Hematopoietic multipotent progenitor cell treated with erythropoietin and hydrocortisone succinate and interleukin-3 and kit ligand, for 6 days (in vitro differentiated cells): ENCODE results near the gene CHST9.
"Not testable (repeated sequence)": the region's sequence is repeated elsewhere in the genome, so short reads cannot be mapped to it uniquely, and the experiment has no call there.

Source experiments
- DNase-seq: peaks from one replicate; pipeline ENCODE4 v3.0.0-alpha.2; 2015

CHST9 gene

GRCh38 chr18:26992926-26993325 lies 192.2 kb downstream of the CHST9 start:
- no peak for DNase-seq

DNA sequence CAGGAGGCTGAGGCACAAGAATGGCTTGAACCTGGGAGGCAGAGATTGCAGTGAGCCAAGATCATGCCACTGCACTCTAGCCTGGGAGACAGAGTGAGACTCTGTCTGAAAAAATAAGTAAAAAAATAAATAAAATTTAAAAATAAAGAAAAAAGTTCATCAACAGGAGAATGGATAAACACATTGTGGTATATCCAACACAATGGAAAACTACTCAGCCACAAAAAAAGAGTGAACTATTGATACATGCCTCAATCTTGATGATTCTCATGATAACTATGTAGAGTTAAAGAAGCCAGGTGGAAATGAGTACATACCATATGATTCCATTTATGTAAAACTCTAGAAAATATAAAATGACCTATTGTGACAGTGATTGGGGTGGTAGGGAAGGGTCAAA lies 195.3 kb downstream of the CHST9 start:
- DNase-seq = no peak

DNA sequence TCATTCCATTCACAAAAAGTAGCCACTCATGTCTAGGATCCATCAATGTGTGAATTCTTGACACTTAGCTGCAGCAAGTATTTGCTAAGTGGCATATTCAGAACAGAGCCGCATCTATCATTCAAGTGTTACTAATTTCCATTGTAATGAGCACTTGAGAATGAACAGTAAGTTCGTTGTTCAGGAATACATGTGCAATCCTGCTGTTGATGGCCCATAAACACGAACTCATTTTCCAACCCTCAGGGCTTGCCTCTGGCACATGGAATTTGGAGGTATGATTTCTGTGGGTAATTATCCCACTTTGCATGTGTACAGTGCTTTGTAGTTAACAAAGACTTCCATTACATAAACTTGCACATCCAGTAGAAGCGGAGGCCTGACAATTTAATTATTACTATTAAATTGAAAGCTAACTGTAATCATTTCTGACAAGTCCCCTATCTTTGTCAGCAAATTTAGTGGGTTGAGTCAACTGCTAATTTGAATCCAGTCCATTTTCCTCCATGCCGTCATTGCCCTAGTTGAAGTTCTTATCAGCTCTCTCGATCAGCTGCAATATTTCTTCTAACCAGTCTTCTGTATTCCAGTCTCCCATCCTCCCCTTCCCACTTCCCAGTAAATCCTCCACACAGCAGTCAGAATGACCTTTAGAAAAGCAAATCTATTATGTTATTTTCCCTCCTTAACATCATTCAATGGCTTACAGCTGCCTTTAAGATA lies 203.6 kb downstream of the CHST9 start:
- no peak for DNase-seq

DNA sequence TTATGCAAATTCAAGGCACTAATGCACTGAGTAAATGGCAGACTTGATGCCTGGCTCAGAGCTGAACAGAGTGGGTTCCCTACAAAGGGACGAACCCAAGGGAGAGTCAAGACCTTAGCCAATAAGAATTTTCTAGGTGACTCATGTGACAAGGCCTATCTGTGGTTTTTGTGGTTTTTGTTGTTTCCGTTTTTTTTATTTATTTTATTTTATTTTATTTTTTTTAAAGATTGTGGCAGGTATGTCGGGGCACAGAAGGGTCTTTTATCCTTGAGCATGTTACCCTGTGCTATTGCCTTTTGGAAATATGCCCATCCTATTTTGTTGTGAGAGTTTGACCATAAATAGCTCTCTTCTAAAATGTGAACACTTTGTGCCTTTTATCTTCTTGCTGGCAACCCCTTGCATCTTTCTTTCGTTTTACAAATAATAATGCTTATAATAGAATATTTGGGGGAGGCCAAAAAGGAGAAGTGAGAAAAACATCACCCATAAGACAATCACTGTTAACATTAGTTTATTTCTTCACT lies 206.2 kb downstream of the CHST9 start:
- no peak for DNase-seq

- DNase-seq = no peak
These were observed 207.3 kb downstream of the CHST9 start for GRCh38 chr18:26977781-26978180.

GRCh38 chr18:26976206-26976605 lies 208.9 kb downstream of the CHST9 start:
- no peak for DNase-seq

GRCh38 chr18:26972549-26972948 lies 212.6 kb downstream of the CHST9 start:
- not testable (repeated sequence) for DNase-seq

DNA sequence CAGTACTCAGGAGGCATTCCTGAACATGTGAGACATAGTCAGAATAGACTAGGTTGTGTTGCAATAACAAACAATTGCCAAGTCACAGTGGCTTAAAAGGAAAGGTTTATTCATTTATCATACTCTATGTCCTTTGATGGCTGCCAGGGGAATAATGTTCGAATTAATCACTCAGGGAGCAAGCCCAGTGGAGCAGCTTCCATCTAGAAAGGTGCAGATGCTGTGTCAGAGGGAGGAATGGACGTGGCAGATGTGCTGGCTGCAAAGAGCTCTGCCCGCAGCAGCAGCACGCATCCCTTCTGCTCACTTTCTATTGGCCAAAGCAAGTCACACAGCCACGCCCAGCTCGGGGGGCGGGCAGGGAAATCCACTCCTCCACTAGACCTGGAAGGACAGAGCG lies 213.7 kb downstream of the CHST9 start:
- DNase-seq = no peak

DNA sequence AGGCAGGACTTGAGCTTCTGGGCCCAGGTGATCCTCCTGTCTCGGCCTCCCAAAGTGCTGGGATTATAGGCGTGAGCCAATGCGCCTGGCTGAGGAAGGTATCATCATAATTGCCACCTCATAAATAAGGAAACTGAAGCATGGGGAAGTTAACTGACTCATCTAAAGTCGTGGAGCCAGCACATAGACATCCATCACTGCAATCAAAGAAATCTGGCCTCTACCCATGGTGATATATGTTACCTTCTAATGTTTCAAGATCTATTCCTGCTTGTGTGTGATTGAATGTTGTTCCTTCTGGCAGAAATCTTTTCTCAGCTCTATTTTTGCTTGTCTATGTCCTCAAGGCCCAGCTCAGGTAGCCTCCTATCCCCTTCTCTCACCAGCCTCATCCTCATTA lies 214.5 kb downstream of the CHST9 start:
- DNase-seq = no peak

DNA sequence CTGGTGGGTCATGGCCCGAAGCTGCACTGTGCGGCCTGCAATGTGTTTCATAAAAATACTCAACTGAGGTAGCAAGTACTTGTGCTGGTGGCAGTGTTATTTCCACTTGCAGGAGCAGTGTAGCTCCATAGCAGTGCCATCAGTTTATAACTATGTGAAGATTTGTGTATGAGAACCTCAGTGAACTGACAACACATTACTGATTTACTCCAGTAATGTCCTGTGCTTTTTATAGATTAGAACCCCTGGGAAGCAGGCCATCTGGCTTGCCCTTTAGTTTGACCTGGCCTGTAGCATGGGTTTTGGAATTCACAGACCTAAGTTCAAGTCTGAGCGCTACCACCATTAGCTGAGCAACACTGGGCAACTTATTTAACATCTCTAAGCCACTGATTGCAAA lies 219.9 kb downstream of the CHST9 start:
- no peak for DNase-seq

DNA sequence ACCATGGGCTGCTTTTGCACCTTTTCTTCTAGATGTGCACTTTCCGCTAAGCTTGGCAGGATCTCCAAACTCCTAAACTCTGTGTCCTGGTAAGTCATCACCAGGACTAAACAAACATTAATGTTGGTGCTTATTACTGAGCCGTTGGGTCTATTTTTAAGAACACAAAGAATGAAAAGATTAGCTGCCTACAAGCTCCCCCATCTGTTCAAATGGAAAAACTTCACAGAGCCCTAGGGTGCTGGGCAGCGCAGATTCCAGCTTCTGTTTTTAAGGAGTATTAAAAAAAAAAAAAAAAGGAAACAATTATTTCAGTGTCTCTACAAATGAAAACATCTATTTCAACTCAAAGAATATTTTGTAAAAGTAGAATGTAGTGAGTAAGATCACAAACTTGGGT lies 221.8 kb downstream of the CHST9 start:
- DNase-seq = no peak

DNA sequence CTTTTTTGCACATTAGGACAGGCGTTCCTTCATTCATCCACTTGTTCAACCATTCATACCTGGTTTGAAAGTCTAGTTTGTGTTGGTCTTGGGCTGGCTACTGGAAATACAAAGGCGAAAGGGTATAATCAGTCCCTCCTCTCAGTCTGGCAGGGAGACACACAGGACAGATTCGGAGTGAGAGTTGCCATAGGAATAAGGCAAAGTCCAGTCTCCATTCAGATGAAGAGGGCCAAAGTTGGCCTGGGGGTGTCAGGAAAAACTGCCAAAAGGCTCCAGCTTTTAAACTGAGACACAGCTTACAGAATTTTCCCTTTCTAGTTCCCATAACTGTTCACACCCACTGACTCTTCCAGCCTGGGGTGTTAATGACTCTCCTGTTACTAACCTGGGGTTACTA lies 223.3 kb downstream of the CHST9 start:
- no peak for DNase-seq

DNA sequence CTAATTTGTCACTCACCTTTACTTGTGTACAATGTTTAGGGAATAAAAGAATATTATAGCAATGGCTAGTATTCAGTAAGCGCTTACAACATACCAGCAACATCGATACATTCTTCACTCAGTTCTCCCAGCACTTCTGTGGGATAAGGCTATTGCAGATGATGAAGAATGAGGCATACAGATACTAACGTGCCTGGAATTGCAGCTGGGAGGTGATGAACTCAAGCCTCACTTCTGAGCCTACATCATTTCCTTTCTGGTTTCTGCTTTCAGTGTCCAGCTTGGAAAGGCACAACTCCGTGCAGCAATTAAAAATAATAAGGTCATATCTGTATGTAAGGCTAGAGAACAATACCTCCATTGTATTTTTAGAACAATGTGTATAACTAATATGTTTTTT lies 224.2 kb downstream of the CHST9 start:
- DNase-seq = no peak

- no peak for DNase-seq
These were observed 228.2 kb downstream of the CHST9 start for GRCh38 chr18:26956863-26957262.

- no peak for DNase-seq
These were observed 236.4 kb downstream of the CHST9 start for GRCh38 chr18:26948703-26949102.

DNA sequence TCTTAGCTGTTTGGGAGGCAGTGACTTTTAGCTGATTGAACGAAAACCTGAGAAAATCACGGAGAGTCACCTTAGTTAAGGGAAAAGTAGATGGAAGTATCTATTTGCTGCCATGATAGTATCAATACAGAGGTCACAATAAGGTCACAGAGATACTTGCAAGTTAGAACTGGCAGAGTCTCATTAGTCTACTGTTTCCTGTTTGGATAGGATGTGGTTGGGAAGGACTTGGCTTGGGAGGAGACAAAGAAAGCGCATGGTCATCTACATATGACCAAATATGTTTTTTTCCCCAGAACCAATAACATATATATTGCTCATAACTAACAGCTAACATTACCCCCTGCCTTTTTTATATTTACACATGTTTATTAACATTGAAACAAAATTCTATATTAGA lies 241.2 kb downstream of the CHST9 start:
- no peak for DNase-seq

GRCh38 chr18:26941584-26941983 lies 243.5 kb downstream of the CHST9 start:
- DNase-seq = no peak

GRCh38 chr18:26940744-26941398 lies 244.2 kb downstream of the CHST9 start:
- no peak for DNase-seq

- DNase-seq = no peak
These were observed 253.4 kb downstream of the CHST9 start for GRCh38 chr18:26931659-26932058.

- DNase-seq = no peak
These were observed 254.5 kb downstream of the CHST9 start for GRCh38 chr18:26930630-26931029.

DNA sequence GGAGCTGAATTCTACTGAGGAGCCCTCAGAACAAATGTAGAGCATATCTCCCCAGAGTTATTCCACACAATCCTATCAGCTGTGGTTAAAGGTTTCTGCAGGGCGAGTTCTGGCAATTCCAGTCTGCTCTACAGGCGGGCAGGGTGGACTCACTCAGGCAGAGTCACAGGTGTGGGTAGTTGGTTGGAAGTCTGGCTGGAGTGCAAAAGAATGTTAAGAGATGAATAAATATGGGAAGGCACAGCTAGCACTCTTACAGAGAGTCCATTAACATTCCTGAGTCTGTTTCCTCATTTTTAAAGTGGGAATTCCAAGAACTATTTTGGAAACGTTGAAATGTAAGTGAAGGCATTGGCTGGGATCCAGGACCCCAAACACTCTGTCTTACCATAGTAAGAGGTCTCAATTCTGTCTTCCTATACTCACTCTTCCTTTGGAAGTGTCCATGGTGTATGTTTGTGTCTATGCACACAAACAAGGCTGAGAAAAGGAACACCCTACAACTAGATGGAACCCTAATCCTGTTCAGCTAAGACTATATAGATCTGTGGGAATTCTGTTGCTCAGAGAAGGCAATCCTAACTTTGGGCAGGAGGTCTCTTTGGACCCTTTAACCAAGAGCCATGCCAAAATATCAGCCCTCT lies 256.3 kb downstream of the CHST9 start:
- DNase-seq = no peak

GRCh38 chr18:26927822-26928221 lies 257.3 kb downstream of the CHST9 start:
- DNase-seq = not testable (repeated sequence)

DNA sequence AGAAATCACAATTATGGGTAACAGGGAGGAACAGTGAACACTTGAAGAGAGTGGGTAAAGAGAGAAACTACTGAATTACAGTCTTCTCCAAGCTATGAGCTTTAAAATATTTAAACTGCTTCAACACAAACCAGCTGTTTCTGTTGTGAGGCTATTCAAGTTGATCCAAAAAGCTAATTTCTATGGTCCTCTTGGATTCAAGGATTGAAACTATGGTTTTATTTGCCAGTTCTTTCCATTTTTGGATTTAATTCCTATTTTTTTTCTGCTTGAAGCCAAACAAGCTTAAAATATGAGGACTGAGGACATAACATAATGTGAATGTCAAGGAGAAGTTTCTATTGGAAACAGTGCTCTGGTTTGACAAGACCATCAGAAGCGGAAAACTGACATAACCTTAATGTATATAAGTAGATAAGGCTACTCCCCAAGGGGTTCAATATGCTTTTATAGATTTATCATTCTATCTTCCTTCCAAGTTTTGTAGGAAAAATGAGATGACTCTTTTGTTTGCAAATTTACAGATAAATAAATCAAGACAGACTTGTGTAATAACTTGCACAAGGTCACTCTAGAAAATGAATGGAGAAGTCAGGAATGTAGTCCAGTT lies 258.9 kb downstream of the CHST9 start:
- no peak for DNase-seq

- DNase-seq = no peak
These were observed 259.8 kb downstream of the CHST9 start for GRCh38 chr18:26925313-26925712.
